G401 (cell line): Measurements from ENCODE around the gene ITPKA. TPM values are rescaled to one million over a fixed set of nuclear protein-coding genes. Genes with fewer than 3 reads are reported as not detected.

Experiments
- DNase-seq: peaks from one replicate; pipeline ENCODE4 v3.0.0-alpha.2; 2015; ENCODE audit warnings: low spot score
- in situ Hi-C: cut with HindIII; loops from 2 replicates; pipeline ENCODE4 v1.10.0; 2016; ENCODE audit warnings: low sequenced_read_pairs, mixed read lengths
- total RNA-seq: library from RNA; depleted of rRNA; stranded (reverse); fragments of >200 nt; shearing (Covaris generic); gene quantifications from 2 replicates; pipeline ENCODE4 v1.2.3, GENCODE V29; 2014

ITPKA gene
- total RNA-seq, 1 experiment from 2014 or later = 20.0 TPM

GRCh38 chr15:41505776-41506175, 12.1 kb downstream of the ITPKA start:
- no peak for DNase-seq
- in situ Hi-C loops = no loop called here

DNA sequence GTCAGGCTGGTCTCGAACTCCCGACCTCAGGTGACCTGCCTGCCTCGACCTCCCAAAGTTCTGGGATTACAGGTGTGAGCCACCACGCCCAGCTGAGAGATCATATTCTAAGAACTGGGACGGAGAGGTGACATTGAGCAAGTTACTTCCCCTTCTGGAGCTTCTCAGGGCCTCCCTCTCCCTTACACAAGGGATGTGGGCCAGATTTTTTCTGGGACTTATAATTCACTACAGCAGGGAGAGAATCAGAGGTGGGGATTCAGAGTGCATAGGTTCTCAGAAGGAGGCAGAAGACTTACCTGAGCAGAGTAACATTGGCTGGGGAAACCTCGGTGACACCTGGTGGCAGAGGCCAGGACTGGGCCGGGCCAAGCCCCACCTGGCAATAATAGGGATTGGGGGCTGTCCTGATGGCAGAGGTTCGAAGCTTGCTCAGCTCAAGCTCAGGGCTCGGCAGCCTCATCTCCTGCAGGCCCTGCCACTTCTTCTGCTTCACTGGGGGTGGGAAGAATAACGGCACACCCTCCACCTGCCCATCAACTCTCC, 13.2 kb downstream of the ITPKA start:
- in situ Hi-C loops = no loop called here

DNA sequence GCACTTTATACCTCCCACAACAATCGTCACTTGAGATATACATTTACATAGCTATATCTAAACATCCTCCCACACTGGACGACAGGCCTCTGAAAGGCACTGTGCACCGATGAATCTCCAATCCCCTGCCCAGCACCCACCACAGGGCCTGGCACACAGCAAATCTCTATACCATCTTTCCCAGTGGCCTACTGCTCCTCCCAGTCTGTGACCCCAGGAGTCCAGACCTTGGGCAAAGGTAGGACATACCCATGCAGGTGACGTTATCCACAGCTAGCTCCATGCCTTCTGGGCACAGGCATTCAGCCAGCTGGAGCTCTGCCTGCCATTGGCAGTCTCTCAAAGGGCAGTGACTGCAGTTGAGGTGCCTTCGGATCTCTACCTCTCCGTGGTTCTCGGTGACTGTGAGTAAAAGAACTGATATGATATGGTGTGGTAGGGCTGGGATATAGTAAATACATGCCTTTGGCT, 14.2 kb downstream of the ITPKA start:
- in situ Hi-C loops = no loop called here
- DNase-seq = peak; percentile 75

More for the DNA sequence above, 13.2 kb downstream of the ITPKA start:
- no peak for DNase-seq

- peak; percentile 30 for DNase-seq
- in situ Hi-C loops = no loop called here
Measured at GRCh38 chr15:41510728-41511127, 17.1 kb downstream of the ITPKA start.

DNA sequence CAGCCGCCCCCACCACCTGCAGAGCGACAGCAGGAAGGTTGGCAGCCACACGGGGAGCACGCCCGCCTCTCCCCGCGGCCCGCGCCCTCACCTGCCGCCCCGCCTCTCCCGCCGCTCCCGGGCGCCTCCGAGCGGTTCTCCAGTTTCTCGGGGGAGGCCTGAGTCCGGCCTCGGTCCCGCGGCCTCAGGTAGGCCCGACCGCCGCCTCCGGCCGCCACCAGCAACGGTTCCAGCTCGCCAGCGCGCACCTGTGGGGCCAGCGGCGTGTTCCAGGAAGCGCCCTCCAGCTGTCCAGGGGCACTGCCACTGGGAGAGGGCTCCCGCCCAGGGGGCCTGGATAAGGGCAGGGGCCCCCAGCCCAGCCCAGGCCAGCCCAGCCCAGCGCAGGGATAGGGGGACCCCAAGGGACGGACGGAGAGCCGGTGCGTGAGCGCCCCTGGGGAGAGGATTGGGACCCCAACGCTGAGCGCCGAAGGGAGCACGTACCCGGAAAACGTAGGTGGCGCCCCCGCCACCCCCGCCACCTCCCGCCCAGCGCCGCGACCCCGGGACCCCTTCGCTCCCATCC, 17.7 kb downstream of the ITPKA start:
- no peak for DNase-seq
- in situ Hi-C loops = no loop called here

- in situ Hi-C loops = no loop called here
- no peak for DNase-seq
Measured at GRCh38 chr15:41511899-41512369, 18.3 kb downstream of the ITPKA start.

- DNase-seq = no peak
- in situ Hi-C loops = no loop called here
Measured at GRCh38 chr15:41512512-41512939, 18.9 kb downstream of the ITPKA start.

DNA sequence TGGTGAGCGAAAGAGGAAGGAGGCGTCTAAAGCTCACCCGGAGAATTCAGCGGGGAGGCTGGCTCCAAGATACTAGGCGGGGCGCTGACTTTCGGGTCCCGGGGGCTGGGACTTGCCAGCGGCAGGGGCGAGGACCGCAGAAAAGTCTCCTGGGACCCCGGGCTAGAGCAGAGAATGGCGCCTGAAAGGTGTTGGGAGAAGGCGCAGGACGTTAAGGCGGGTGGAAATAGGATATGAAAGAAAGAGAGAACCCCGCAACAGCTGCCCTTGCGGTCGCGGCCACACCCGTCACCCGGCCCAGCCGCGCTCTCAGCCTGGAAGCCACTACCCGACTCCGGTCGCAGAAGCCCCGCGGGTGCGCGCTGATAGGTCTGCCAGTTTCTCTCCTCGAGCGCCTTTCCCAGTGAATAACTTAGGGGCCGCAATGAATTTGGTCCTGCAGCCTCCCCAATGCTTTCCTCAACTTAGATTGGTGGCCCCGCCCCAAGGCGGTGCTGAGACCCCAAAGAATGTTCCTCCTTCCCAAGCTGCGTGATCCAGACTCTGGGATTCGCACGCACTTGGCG, 19.3 kb downstream of the ITPKA start:
- in situ Hi-C loops = no loop called here
- DNase-seq = no peak

GRCh38 chr15:41513506-41514227, 20.0 kb downstream of the ITPKA start, which contains the start of gene LTK:
Gene LTK, minus strand, starts transcription at chr15:41513827. Its CDS starts 118 bp downstream, at chr15:41513709.
- in situ Hi-C loops = no loop called here
- no peak for DNase-seq

GRCh38 chr15:41517895-41518449, 24.3 kb downstream of the ITPKA start:
- in situ Hi-C loops = no loop called here
- no peak for DNase-seq

GRCh38 chr15:41520636-41521035, 27.0 kb downstream of the ITPKA start:
- in situ Hi-C loops = no loop called here

DNA sequence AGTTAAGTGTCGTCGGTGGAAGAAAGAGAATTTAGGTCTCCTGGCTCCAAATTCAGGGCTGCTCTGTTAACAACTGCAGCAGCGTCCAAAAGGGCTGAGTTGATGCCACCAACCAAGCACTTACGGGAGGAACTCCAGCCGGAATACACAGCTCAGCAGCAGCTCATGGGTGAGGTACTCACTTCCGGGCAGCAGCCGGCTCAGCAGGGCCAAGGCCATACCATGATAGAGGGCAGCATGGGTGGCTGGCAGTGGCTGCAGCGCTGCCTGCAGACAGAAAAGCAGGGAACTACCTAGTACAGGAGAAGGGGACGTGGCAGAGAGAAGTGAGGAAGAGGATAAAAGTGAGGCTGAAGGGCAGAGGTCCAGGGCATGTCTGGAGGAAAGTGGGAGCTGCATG, 27.9 kb downstream of the ITPKA start:
- DNase-seq = no peak
- in situ Hi-C loops = no loop called here

More at GRCh38 chr15:41520636-41521035, 27.0 kb downstream of the ITPKA start:
- DNase-seq = no peak

GRCh38 chr15:41523097-41523496, 29.4 kb downstream of the ITPKA start:
- in situ Hi-C loops = no loop called here
- no peak for DNase-seq

- in situ Hi-C loops = no loop called here
- DNase-seq = no peak
Measured at GRCh38 chr15:41530363-41530956, 36.8 kb downstream of the ITPKA start.

- in situ Hi-C loops = no loop called here
- no peak for DNase-seq
Measured at GRCh38 chr15:41535544-41535943, 41.9 kb downstream of the ITPKA start.

GRCh38 chr15:41536866-41537265, 43.2 kb downstream of the ITPKA start:
- in situ Hi-C loops = no loop called here
- DNase-seq = no peak

DNA sequence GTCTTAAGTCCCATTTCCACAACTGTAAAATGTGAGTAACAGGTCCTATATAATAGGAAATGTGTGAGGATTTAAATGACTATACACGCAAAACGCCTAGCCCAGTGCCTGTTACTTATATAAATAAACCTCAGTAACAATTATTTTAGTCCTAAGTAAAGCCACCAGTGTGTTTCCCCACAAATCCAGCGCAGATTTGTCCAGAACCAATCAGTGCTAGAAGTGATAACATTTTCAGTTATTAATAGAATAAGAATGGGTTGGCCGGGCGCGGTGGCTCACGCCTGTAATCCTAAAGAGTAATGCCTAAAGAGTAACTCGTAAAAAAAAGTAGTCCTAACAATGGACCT, 49.8 kb downstream of the ITPKA start:
- in situ Hi-C loops = no loop called here
- DNase-seq = no peak

DNA sequence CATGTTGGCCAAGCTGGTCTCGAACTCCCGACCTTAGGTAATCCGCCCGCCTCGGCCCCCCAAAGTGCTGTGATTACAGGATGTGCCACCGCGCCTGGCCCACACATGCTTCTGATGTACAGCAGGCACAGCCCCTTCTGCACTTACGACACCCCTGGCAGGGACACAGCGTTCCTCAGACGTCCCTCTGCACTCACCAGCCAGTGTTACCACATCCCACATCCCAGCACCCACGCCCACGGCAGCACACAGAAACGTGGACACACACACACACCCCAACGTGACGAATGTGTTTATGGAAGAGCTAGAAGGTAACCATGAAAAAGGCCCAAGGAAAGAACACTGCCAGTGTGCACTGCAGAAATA, 51.0 kb downstream of the ITPKA start:
- no peak for DNase-seq
- in situ Hi-C loops = no loop called here

DNA sequence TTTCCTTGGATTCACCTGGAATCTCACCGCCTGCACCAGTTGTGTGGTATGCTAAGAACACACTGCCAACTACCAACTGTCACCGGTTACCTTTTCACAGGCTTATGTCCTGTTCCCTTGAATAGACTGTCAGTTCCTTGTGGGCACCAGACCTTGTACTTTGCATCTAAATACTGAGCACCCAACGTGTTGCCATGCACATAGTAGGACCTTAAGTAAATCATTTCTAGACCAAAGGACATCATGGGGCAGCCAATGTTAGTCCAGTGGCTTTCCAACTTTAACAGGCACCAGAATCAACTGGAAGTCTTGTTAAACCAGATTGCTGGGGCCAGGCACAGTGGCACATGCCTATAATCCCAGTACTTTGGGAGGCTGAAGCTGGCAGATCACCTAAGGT, 51.5 kb downstream of the ITPKA start:
- in situ Hi-C loops = no loop called here
- DNase-seq = no peak
